Activated CD4-positive, CD25-positive, alpha-beta regulatory T cell (primary cell): ENCODE data around the gene GOLGA7B.
A peak's percentile ranks its signal among the peaks of the same experiment; 100 is the strongest.
"Not testable (repeated sequence)": the region's sequence is repeated elsewhere in the genome, so short reads cannot be mapped to it uniquely, and the experiment has no call there.

Experiments used
- DNase-seq, 4 experiments: peaks; one replicate each; lab custom pipeline; 2025; lab: John Stamatoyannopoulos, UW

Gene GOLGA7B

GRCh38 chr10:97831259-97831658, 18.4 kb upstream of the GOLGA7B start:
- DNase-seq = no peak

- DNase-seq = no peak
Measured at GRCh38 chr10:97836446-97836845, 13.2 kb upstream of the GOLGA7B start.

- DNase-seq = no peak
Measured at GRCh38 chr10:97838091-97838490, 11.6 kb upstream of the GOLGA7B start.

- DNase-seq = not testable (repeated sequence)
Measured at GRCh38 chr10:97841166-97841565, 8.5 kb upstream of the GOLGA7B start.

DNA sequence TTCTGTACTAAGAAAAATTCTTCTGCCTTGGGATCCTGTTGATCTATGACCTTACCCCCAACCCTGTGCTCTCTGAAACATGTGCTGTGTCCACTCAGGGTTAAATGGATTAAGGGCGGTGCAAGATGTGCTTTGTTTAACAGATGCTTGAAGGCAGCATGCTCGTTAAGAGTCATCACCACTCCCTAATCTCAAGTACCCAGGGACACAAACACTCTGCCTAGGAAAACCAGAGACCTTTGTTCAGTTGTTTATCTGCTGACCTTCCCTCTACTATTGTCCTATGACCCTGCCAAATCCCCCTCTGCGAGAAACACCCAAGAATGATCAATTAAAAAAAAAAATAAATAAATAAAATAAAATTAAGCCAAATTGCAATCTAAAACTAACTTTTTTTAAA, 7.5 kb upstream of the GOLGA7B start:
- DNase-seq = not testable (repeated sequence)

DNA sequence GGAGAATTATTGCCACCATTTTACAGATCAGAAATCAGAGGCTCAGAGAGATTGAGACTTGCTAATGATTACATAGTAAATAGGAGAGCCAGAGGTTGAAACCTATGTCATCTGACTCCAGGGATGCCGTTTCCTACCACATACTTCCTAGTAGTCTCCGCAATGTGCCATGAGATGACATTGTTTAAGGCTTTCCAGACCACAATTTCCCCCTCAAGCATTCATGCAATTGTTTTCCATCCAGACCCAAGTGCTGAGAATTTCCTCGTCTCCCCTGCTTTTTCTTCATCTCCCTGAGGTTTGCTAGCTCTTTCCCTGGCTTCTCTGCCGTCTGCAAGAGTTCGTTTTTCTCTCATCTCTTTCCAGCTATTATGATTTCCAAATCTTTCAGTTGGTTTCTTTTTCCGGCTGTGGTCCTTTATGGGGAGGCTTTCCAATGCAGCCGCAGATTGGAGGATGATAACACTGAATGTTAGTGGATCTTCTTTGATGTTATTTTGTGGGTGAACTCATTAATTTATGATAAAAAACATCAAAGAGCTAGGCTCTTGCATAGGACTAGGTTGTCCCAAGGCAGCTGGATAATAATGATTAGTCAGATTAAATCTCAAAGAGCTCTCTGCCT, 6.9 kb upstream of the GOLGA7B start:
- no peak for DNase-seq

- DNase-seq = no peak
Measured at GRCh38 chr10:97843281-97843671, 6.4 kb upstream of the GOLGA7B start.

DNA sequence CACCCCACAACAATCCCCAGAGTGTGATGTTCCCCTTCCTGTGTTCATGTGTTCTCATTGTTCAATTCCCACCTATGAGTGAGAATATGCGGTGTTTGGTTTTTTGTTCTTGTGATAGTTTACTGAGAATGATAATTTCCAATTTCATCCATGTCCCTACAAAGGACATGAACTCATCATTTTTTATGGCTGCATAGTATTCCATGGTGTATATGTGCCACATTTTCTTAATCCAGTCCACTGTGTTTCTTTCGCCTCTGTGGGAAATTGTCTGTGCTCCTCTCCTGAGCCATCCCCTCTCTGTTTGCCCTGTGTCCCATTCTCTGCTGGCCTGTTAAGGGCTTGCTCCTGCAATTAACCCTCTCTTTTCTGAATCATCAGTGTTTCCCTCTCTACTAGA, 5.7 kb upstream of the GOLGA7B start:
- not testable (repeated sequence) for DNase-seq

GRCh38 chr10:97844678-97845077, 5.0 kb upstream of the GOLGA7B start:
- DNase-seq = no peak

GRCh38 chr10:97849103-97849686, 448 bp upstream of the GOLGA7B start:
- DNase-seq = peak in 1 of 4 experiments; percentile 32

DNA sequence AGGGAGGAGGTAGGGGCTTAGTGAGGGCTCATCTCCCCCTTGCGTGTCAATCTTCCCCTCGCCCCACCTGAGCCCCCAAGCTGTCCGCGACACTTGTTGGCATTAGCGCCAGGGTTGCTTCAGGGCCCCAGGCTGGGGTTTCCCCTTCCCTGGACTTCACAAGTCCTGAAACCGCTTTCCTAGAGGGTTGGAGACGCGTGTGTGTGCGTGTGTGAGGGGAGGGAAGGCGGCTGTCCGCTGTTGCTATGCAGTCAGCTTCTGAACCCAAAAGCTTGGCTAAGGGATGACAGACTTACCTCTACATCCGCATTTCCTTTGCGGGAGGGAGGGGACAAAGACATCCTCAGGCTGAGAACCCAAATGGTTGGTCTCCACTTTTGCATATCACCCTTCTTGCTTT, 803 bp downstream of the GOLGA7B start:
- DNase-seq = no peak

GRCh38 chr10:97851341-97852001, 1.8 kb downstream of the GOLGA7B start:
- DNase-seq = no peak

DNA sequence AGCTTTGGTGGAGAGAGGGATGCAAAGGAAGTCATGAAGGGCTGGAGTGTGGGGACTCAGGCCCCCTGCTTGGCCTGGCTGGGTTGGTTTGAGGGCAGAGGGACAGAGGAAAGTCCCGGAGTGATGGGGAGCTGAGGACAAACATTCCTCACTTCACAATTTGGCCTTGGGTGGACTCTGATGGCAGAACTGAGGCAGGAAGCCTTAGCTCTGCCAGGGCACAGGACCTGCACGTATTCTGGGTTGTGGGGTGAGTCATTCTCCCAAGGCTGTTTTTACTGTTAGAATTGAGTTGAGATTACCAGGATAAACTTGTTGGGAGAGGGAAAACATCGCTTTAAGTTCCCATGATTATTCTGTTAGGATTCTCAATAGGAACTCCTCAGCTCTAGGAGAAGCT, 2.6 kb downstream of the GOLGA7B start:
- no peak for DNase-seq

- DNase-seq = no peak
Measured at GRCh38 chr10:97852840-97853405, 3.3 kb downstream of the GOLGA7B start.

DNA sequence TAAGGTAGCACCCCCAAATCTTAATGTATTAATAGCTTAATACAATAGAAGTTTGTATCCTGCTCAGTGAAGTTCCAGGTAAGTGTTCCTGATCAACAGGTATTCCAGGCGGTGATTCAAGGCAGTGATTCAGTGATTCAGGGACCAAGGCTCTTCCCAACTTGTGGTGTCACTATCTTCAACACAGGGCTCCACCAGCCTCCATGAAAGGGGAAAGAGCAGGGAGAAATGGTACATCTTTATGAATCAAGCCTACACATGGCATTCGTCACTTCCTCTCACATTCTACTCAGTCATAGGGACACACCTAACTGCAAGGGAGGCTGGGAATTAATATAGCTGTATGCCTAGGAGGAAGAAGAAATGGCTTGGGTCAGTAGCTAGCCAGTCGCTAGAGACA, 5.1 kb downstream of the GOLGA7B start:
- no peak for DNase-seq

- DNase-seq = no peak
Measured at GRCh38 chr10:97858001-97858439, 8.4 kb downstream of the GOLGA7B start.

- DNase-seq = no peak
Measured at GRCh38 chr10:97861097-97861750, 11.6 kb downstream of the GOLGA7B start.

GRCh38 chr10:97861924-97862323, 12.3 kb downstream of the GOLGA7B start:
- no peak for DNase-seq

DNA sequence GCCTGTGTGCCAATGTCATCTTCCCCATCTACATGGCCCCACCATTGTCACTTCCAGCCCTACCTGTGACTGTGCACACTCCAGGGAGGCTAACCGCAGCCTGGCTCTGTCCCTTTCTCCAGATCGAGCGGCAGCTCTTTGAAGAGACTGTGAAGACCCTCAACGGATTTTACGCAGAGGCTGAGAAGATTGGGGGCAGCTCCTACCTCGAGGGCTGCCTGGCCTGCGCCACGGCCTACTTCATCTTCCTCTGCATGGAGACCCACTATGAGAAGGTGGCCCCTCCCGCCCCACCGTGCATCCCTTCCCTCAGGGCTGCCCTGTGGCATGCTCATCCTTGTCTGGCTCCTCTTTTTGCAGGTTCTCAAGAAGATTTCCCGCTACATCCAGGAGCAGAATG, 14.2 kb downstream of the GOLGA7B start:
- DNase-seq = no peak

GRCh38 chr10:97865488-97865887, 15.8 kb downstream of the GOLGA7B start:
- DNase-seq = no peak

DNA sequence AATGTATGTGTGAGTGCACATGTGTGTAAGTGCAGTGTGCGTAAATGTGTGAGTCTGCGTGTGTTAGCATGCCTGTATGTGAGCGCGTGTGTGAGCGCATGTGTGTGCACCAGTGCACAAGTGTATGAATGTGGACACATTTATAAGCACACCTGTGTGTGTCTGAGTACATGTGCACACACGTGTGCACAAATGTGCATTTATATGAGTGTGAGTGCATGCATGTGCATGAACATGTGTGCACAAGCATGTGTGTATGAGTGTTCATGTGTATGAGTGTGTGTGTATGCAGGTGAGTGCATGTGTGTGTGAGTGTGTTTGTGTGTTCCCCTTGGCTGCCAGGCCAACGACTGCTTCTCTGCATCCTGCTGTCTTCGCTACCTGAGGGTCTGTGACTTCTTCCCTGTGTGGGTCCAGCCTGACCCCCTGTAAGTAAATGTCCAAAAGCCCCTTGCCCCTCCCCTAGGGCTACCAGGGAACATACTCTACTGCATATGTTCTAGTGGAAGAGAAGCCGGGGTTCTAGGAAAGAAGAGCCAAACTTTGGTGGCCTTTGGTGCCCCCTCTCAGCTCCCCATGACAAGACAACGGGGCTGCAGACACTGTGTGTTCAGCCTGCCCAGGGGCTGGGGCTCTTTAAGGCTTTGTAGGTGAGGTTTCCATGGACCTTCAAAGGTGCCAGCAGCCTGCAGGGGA, 17.0 kb downstream of the GOLGA7B start:
- no peak for DNase-seq

- DNase-seq = no peak
Measured at GRCh38 chr10:97867220-97867800, 17.7 kb downstream of the GOLGA7B start.
